Forelimb muscle (tissue), 1 donor: ENCODE measurements around the gene ATP8B4. TPM values are rescaled to one million over a fixed set of nuclear protein-coding genes. Genes with fewer than 3 reads are reported as not detected.

ENCODE experiments used
- DNase-seq: peaks from one replicate; pipeline ENCODE4 v3.0.0-alpha.2; 2013; ENCODE audit warnings: low read depth
- polyA plus RNA-seq: library from polyadenylated mRNA; unstranded; fragments of 120-200 nt; gene quantifications from one replicate; pipeline ENCODE4 v1.2.1, GENCODE V29; 2013; ENCODE audit not compliant: insufficient read length

Gene ATP8B4
- polyA plus RNA-seq, 1 donor, result 1.9 TPM

DNA sequence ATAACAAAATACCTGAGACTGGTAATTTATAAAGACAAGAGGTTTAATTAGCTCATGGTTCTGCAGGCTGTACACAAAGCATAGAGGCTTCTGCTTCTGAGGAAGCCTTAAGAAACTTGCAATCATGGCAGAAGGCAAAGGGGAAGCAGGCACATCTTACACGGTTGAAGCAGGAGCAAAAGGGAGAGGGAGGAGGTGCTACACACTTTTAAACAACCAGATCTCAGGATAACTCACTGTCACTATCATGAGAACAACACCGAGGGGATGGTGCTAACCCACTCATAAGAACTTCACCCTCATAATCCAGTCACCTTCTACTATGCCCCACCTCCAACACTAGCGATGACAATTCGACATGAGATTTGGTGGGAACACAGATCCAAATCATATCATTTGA, 54.4 kb downstream of the ATP8B4 start:
- no peak for DNase-seq

DNA sequence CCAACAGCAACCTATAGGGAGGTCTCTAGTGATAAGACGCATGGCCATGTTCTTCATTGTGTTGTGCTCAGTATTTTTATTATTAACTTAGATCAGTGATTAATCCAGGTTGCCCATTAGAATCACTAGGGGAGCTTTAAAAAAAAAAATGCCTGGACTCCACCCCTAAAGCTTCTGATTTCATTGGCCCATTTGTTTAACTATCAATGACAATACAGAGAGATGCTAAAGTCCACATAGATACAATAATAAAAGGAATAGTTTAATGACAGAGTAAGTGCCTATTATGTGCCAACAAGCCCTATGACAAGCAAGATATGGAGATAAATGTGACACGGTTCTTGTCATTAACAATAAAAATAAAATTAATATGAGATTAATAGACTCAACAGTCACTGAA, 55.8 kb downstream of the ATP8B4 start:
- DNase-seq, result no peak

DNA sequence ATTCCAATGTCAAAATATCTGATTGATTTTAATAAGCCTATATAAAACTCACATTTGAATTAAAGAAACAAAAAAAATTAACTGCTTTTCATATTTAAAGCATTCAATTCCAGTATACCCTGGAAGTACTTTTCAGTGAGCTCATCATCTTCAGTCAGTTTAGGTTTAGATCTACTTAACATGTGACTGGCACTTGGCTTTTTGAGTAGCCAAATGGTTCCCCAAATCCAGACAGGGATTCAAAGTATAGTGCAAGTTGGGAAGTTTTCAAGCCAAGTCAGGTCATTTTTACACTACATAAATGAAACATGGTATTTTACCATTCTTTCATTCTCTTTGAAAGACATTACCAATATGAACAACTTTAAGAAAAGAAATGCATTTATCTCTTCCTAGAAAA, 57.5 kb downstream of the ATP8B4 start:
- no peak for DNase-seq

DNA sequence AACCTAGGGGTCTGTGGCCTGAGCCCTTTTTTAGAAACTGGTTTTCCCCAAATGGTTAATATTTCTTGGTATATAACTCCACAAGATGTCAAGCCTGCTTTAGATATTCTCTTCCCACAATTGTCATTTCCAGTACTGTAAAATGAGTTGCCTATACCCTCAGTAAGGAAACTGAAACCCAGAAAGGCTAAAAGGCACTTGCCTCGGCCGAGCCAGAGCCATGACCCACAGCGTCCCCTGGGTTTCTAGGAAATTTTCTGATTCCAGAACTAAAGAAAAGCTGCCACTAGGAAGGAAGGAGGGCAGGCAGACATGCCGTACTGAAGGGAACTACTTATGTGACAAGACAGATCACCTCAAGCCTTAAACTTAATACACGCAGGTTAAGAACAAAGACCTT, 59.1 kb downstream of the ATP8B4 start:
- DNase-seq, result no peak

- no peak for DNase-seq
Measured at GRCh38 chr15:50059203-50059772, 59.7 kb downstream of the ATP8B4 start.

- no peak for DNase-seq
Measured at GRCh38 chr15:50057905-50058639, 61.0 kb downstream of the ATP8B4 start.

GRCh38 chr15:50057196-50057595, 61.8 kb downstream of the ATP8B4 start:
- no peak for DNase-seq

- DNase-seq, result no peak
Measured at GRCh38 chr15:50055750-50056157, 63.3 kb downstream of the ATP8B4 start.

GRCh38 chr15:50055332-50055731, 63.7 kb downstream of the ATP8B4 start:
- no peak for DNase-seq

DNA sequence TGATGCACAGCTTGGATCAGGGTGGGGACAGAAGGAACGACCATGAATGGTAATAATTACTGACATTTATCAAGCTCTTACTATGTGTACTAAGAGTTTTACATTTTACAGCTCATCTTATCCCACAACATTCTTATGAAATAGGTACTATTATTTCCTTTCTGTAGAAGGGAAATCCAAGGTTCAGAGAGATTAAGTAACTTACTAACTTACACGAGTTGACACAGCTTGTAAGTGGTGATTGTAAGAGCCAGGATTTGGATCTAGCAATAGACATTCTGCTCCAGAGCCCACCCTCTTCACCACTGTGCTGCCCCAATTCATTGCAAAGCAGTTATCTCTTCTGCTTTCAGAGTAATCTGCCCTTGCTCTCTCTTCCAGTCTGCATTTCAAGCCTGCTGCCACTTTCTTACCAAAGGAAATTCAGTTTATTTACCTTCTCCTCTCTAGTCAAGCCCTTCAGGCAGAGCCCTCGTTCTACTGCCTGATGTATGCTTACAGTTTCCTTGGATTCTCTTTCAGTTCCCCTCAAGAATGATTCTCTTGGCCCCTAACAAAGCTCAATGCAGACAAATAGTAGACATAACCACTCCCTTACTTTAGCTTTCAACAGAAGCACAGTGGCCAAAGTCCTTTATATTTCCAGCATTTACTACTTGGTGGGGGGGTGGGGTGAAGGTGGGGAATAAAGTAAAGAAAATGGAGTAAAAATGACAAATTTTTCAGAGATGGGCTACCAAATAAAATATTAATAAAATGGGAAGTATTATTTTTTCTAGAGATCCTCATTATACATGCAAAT, 65.8 kb downstream of the ATP8B4 start:
- no peak for DNase-seq

DNA sequence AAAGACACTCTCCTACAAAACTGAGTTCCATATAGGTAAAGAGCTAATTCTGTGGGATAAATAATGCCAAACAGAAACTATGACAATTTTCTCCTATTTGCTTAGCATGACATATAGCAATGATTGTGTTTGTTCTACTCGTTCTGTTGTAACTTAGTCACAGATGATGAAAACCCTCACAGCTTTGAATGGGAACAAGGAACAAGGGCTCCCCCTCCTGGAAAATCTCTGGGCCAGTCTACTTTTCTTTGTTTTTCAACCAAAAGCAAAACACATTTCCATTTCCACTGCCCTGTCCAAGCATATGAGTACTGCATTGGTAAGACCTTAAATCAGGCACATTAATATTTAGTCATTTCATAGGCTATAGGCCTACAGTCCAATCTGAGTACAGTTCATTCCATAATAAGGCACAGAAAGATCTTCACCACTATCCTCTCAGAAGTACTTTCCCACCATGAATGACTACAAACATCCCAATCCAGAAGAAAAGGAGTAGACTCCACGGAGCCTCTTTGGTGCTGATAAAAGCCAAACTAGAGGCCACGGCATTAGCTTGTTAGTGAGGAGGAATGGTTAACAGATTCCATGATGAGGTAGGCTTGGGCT, 67.1 kb downstream of the ATP8B4 start:
- peak; percentile 76 for DNase-seq

DNA sequence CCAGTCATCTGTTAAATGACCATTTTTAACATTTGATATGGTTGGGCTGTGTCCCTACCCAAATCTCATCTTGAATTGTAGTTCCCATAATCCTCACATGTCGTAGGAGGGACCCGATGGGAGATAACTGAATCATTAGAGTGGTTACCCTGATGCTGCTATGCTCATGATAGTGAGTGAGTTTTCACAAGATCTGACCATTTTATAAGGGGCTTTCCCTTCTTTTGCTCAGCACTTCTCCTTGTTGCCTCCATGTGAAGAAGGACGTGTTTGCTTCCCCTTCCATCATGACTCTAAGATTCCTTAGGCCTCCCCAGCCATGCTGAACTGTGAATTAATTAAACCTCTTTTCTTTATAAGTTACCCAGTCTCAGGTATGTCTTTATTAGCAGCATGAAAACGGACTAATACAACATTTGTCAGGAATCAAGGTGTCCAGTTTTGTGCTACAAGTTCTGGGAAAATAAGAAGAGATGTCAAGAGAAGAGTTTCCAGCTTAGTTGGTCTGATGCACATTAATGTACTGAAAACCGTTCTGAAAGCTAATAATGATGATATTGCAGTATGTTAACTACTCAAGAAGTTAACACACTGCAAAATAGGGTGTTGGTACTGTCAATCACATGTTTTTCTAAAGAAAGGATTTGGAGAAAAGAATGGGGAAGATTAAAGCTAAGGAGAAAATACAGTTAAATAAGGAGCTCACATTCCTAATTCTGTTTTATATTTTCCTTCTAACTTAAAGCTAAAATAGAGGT, 67.9 kb downstream of the ATP8B4 start:
- no peak for DNase-seq

DNA sequence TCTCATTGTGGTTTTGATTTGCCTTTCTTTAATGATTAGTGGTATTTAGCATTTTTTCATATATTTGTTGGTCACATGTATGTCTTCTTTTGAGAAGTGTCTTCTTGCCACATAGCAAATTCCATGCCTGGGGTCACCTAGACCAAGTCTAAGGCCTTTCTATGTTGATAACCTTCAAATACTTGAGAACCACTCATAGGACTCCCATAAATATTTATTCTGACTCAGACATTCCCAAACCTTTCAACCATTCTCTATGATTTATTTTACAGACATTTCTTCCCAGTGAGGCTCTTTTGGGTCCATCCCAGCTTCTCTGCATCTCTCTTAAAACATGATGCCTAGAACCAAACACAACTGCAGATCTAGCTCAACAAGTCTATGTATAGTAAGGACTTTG, 69.2 kb downstream of the ATP8B4 start:
- DNase-seq, result no peak

- DNase-seq, result no peak
Measured at GRCh38 chr15:50046867-50047266, 72.2 kb downstream of the ATP8B4 start.

DNA sequence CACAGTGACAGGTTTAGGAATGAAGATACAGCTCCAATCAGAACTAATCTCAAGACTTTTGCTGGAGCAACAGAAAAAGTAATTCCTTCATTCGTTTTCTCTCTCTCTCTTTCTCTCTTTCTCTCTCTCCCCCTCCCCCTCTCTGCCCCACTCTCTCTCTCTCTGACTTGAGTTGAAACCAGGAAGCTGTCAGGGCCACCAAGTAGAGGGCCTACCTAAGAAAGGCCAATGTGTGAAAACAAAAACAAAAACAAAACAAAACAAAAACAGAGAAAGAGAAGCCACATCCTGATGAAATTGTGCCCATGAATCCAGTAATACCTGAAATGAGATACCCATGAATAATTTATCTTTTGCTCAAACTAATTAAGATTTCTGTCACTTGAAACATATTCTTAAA, 72.9 kb downstream of the ATP8B4 start:
- no peak for DNase-seq

- DNase-seq, result no peak
Measured at GRCh38 chr15:50044904-50045303, 74.1 kb downstream of the ATP8B4 start.

- no peak for DNase-seq
Measured at GRCh38 chr15:50044406-50044805, 74.6 kb downstream of the ATP8B4 start.

DNA sequence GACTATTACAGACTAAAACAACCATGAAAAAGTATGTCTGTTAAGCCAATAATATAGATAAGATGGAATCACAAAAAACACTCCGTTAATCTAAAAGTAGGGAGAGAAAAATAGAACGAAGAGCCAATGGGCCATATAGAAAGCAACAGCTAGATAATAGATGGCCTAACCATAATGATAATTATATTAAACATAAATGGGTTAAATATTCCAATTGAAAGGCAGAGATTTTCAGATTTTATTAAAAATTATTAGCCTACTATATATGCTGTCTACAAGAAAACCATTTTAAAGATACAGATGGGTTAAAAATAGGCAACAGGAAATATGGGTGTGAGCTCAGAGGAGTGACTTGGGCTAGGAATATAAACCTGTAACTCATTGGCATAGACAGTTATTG, 76.3 kb downstream of the ATP8B4 start:
- no peak for DNase-seq

DNA sequence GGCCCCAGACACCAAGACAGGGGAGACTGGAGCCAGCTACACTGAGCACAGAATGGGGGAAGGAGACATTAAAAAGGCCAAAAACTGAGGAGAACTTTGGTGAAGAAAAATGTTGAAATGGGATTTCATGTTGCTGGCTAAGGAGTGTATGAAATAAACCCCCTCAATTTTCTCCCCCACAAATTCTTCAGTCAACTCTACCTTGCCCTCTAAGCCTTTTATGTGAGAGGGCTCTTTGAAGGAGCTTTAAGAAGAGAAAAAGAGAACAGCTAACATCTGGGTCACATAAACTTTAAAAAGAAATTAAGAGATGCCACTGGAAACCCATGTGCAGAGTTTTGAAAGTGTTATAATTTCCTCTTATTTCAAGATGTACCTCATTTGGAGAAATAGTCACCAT, 88.6 kb downstream of the ATP8B4 start:
- DNase-seq, result no peak

GRCh38 chr15:50028326-50028725, 90.7 kb downstream of the ATP8B4 start:
- no peak for DNase-seq

DNA sequence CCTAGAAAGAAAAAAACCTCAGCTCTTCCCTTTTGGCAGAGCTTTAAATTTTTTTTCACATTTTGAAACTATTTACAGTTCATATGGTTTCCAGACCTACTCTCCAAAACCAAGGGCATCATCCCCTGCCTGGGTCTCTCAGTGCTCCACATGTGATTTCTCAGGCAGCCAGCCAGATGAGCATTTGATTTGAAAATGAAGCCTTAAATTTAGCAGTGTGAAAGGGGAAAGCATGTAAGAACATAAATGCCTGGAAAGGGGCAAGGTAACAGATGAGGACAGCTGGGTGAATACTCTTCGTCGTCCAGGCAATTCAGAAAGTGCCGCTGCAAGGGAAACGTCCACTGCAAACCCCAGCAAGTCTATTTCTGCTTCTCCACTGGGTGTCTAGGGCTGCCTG, 94.8 kb downstream of the ATP8B4 start:
- no peak for DNase-seq

DNA sequence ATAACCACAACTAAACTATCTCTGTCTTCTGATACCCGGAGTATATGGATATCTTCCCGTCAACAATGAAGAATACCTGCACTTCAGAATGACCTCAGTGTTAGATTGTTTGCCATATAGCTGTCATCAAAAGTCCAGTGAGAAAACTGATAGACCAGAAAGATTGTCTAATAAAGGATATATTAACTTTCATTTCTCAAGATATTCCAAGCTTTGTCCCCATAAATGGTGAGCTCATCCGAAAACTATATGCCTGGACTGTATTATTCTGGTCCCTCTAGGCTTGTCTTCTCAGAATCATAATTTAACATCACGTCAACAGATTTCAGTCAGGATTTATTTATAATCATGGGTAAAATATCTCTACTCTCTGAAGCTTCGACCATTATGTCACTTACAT, 100.5 kb downstream of the ATP8B4 start:
- DNase-seq, result peak; percentile 59
